GM19025 (cell line): ENCODE data around the gene CBLB.
A peak's percentile ranks its signal among the peaks of the same experiment; 100 is the strongest.

Experiments used
- ATAC-seq: cut with Tn5 transposase; IDR thresholded peaks from one replicate; pipeline ENCODE4 v1.9.1; 2021; ENCODE audit warnings: mild to moderate bottlenecking, low read depth, moderate library complexity; ENCODE audit not compliant: unreplicated experiment

CBLB gene

DNA sequence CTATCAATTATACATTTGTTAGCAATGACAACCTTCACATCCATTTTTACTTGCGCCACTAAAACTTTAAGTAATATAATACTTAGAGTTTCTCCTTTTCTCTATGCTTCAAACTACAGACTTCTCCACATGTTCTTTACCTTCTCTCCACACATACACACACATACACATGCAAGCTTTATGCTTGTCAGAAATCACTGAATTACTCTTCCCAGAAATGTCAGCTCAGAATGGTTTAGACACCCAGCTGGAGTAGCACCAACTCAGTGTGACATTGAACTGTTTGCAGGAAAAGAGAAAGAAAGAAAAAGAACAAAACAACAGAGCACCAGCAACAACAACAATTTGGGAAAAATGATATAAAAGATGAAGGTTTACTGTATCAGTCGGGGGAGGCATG, 20.9 kb downstream of the CBLB start:
- ATAC-seq: no peak

DNA sequence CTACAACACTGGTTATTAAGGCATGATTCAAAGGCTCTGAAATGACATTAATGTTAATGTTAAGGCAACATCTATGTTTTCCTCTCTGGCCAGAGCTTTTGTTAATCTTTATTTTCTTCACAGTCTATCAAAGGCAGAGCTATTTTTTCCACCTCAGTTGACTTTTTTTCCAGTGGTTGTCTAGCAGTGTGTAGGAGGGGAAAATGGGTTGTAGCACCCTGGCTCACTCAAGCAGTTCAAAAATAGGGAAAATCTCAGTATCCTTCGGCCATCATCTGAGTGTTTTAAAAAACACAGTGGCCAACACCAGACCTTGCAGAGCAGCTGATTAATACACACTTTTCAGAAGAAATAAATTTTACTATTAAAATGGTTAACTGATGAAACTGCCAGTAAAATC, 21.4 kb downstream of the CBLB start:
- no peak for ATAC-seq

- no peak for ATAC-seq
These were observed 22.0 kb downstream of the CBLB start for GRCh38 chr3:105846809-105847208.

DNA sequence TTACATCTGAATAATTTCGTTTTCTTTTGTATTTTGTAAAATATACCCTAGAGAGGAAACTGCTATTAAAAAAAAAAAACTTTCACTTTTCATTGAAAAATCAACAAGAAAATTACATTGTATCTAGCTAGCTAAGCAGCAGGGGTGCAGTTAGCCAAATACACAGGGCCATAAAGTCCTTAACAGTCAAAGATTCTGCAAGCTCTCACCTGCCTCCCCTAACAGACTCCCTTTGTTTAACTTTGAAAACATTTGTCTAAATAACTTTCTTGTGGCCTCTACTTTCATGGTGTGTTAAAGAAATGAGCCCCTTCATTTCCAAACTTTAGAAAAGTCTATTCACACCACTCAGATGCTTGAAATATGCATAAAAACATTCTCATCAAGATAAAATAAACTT, 23.3 kb downstream of the CBLB start:
- no peak for ATAC-seq

GRCh38 chr3:105844704-105845103, 24.1 kb downstream of the CBLB start:
- no peak for ATAC-seq

DNA sequence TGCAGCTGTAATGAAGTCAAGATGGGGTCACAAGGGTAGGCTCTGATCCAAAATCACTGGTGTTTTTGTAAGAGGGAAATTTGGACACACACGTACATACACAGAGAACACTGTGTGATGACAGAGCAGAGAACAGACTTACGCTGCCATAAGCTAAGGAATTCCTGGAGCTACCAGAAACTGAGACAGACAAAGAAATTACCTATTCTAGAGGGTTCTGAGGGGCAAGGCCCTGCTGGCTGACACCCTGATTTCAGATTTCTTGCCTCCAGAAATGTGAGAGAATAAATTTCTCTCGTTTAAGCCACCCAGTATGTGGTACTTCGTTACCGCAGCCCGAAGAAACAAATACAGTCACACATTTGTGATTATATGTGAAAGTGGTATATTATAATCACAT, 24.8 kb downstream of the CBLB start:
- no peak for ATAC-seq

GRCh38 chr3:105842943-105843342, 25.9 kb downstream of the CBLB start:
- ATAC-seq: no peak

- no peak for ATAC-seq
These were observed 26.4 kb downstream of the CBLB start for GRCh38 chr3:105842449-105842848.

DNA sequence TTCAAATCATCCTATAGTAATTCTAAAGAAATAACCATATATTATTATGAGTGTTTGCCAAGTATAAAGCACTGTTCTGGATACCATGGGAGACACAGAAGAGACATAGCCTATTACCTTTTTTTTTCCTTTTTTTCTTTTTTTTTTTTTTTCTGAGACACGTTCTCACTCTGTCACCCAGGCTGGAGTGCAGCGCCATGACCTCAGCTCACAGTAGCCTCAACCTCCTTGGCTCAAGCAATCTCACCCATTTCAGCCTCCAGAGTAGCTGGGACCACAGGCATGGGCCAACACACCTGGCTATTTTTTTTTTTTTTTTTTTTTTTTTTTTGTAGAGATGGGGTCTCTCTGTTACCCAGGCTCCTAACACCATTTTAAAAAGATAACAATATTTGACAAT, 30.9 kb downstream of the CBLB start:
- ATAC-seq: no peak

- peak; percentile 90 for ATAC-seq
These were observed 31.6 kb downstream of the CBLB start for GRCh38 chr3:105837143-105837740.

DNA sequence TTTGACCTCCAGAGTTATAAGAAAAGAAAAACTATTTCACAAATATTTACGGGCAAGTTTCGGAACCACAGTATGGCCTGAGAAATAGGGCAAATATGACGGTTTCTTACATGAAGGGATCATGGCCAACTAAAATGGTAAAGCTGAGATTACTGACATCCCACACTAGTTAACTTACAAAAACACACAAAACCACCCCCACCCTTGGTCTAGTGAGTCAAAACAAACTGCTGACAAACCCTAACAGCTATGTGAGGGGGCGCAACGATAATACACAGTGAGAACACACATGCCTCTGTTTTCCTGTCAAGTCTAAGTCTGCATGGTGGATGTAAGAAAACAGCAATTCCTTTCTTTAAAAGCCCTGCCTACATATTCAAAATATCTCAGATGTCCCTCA, 32.3 kb downstream of the CBLB start:
- ATAC-seq: peak; percentile 33

GRCh38 chr3:105835606-105836005, 33.2 kb downstream of the CBLB start:
- no peak for ATAC-seq

- ATAC-seq: no peak
These were observed 34.0 kb downstream of the CBLB start for GRCh38 chr3:105834768-105835167.

GRCh38 chr3:105832644-105833043, 36.2 kb downstream of the CBLB start:
- ATAC-seq: no peak

DNA sequence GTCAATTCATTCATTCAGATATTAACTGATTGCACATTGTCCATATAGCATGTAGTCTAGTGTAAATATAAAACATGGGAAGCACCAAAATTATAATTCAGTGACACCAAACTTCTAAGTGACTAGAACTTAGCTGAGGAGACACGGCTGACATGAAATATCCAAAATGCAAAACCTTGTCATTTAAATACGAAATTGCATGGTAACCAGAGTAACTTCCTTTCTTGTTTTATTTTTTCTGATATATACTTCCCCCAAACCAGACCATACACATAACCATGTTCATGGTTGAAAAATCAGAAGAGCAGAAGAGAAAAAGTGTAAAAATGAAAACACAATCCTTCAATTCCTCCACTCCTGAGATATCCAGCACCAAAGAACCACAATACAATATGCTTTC, 38.0 kb downstream of the CBLB start:
- no peak for ATAC-seq

GRCh38 chr3:105829871-105830622, 38.8 kb downstream of the CBLB start:
- ATAC-seq: no peak

DNA sequence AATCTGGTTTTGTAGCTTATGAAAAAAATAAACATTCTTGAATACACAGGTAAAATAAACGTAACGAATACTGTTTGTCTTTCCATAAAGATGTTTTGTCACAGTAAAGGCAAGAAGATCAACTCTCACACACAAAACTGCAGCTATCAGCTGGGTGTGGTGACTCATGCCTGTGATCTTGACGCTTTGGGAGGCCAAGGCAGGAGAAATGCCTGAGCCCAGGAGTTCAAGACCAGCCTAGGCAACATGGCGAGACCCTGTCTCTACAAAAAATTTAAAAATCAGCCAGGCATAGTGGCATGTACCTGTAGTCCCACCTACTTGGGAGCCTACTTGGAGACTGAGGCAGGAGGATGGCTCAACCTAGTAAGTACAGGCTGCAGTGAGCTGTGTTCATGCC, 39.6 kb downstream of the CBLB start:
- ATAC-seq: no peak

DNA sequence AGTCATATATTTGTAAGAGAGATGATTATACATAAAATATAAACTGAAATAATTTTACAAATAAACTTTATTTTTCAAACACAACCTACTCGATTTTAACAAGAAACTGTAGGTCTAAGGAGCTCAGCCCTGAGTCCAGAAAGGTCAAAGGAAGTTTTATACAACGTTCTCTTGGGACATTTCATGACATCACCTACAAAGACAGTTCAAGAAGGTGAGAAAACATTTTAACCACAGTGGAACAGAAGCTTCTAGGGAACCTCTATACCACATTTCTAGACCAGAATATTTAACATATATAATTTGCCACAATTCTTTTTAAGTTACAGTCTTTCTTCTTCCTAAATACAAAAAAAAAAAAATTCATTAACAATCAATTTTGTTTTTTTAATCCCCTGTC, 40.1 kb downstream of the CBLB start:
- ATAC-seq: no peak

DNA sequence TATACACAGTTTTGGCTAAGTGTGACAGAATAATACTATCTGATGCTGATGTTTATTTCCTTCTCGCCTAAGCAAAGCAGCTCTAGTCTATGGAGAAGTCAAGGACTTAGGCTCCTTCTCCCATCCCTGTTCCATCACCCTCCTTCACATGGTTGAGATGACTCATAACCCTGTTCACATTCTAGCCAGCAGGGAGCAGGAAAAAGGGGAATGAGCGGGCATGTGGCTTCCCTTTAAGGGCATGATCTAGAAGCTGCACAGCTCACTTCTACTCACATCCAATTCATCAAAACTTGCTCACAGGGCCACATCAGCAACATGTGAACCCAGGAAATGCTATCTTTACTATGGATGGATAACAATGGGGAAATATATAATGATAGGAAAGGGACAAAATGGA, 40.9 kb downstream of the CBLB start:
- ATAC-seq: no peak

DNA sequence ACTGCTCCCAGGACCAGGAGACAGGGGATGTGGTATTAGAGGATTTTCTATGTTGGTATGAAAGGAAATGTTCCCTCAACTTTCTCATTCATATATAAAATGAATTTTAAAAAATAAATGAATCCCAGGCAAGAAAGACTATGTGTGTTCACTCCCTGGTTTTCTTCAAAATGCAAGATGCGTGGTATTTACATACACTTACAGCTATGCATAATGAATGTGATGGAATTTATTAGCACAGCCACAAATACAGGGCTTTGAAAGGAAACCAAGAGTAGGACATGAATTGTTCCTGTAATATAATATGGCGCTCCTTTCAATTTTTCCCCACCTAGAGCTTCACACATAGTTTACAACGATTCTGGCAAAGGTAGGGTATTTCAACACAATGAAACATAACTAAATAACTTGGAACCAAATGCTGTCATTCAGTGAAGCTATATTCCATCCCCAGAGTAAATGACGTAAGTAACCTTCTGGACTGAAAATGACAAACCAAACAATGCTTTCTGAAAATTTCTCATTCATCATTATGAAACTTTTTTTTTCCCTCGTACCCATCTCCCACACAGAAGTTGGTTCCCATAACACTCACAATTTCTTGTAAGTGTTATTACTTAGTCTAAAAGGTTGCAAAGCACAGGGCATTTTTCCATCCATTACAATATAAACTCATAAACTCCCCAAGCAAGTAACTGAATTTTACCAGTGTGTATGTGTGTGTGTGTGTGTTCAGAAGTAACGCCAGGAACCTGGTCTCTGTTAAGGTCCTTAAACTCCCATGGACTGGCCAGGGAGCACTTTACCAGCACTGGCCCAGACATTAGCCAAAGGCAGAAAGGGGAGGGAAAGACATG, 41.8 kb downstream of the CBLB start:
- no peak for ATAC-seq

DNA sequence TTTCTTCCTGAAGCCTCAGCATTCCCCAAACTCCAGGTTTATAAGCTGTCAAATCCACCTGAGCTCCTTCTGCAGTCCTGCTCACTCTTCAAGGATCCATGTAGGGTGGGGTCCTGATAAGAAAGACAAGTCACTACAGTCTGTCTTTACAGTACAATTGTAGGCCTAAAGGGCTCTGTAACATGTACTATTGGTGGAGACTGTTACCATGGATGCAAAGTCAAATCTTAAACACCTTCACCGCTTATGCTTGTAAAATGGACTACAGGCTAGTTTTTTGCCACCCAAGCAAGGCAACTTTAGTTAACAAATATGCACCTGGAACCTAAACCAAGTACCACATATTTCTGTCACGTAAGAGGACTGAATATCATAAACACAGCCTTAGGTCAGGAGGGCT, 44.7 kb downstream of the CBLB start:
- ATAC-seq: no peak
